Activated CD8-positive, alpha-beta T cell treated with anti-CD3 and anti-CD28 coated beads, Interleukin-2, amount 10 ng/mL, durations not matched to agents 7 days and 5 days (primary cell): ENCODE results near the gene CDK16. TPM values are rescaled to one million over a fixed set of nuclear protein-coding genes. Genes with fewer than 3 reads are reported as not detected.

Experiments used
- ATAC-seq: fragments of 150-1000 bp; cut with Tn5 transposase; one replicate; pipeline ENCODE4 v1.10.0; 2021; ENCODE audit warnings: moderate library complexity
- CTCF ChIA-PET: fragments of 350-600 bp; sonication (Branson Sonifier 250); formaldehyde crosslinking; loops from one replicate; lab custom pipeline; 2021; ENCODE audit warnings: antibody characterized with exemption; lab: Charles Lee
- POLR2A ChIA-PET: fragments of 350-600 bp; sonication (Branson Sonifier 250); formaldehyde crosslinking; loops from one replicate; lab custom pipeline; 2021; ENCODE audit warnings: antibody characterized with exemption; lab: Charles Lee
- DNase-seq: peaks from one replicate; pipeline ENCODE4 v3.0.0-alpha.2; 2020
- H3K27ac Mint-ChIP-seq: one replicate; pipeline ENCODE4 v1.8.0; 2021; ENCODE audit warnings: mild to moderate bottlenecking, mixed read lengths
- H3K27me3 Mint-ChIP-seq: one replicate; pipeline ENCODE4 v1.8.0; 2021; ENCODE audit warnings: low read depth, mixed read lengths
- H3K36me3 Mint-ChIP-seq: one replicate; pipeline ENCODE4 v1.8.0; 2021; ENCODE audit warnings: low read depth, mixed read lengths
- H3K4me1 Mint-ChIP-seq: one replicate; pipeline ENCODE4 v1.8.0; 2021; ENCODE audit warnings: low read depth, mixed read lengths
- H3K4me3 Mint-ChIP-seq: one replicate; pipeline ENCODE4 v1.8.0; 2021; ENCODE audit warnings: mild to moderate bottlenecking, mixed read lengths
- H3K9me3 Mint-ChIP-seq: one replicate; pipeline ENCODE4 v1.8.0; 2022; ENCODE audit warnings: mixed read lengths; ENCODE audit not compliant: insufficient read depth
- total RNA-seq, 2 experiments: library from RNA; stranded (reverse); gene quantifications; one replicate each; pipeline ENCODE4 v1.2.3, GENCODE V29; 2021

The CDK16 gene
- total RNA-seq, 2 experiments from 2014 or later, result 64.3 to 74.7 TPM

- peaks cover 21% of the 10 kb centered on the region for H3K36me3 Mint-ChIP-seq
- peaks cover 19% of the 10 kb centered on the region for H3K4me1 Mint-ChIP-seq
- no peak for DNase-seq
- no peak overlapping the region for H3K4me3 Mint-ChIP-seq
- ChIA-PET POLR2A (interaction anchor here (2.3 kb wide), 1 partner anchor 45 kb away, joined by 15 read pairs; the partner anchor contains the start of genes NDUFB11 and RBM10), CTCF (interaction anchor here (1.7 kb wide), 1 partner anchor 45 kb away, joined by 8 read pairs; the partner anchor contains the start of genes NDUFB11 and RBM10)
- ATAC-seq, result no peak
- no peaks in the 10 kb centered on the region for H3K9me3 Mint-ChIP-seq
- H3K27ac Mint-ChIP-seq, result no peak overlapping the region
- H3K27me3 Mint-ChIP-seq, result no peaks in the 10 kb centered on the region
These were observed 28.6 kb upstream of the CDK16 start for GRCh38 chrX:47189906-47190305.

DNA sequence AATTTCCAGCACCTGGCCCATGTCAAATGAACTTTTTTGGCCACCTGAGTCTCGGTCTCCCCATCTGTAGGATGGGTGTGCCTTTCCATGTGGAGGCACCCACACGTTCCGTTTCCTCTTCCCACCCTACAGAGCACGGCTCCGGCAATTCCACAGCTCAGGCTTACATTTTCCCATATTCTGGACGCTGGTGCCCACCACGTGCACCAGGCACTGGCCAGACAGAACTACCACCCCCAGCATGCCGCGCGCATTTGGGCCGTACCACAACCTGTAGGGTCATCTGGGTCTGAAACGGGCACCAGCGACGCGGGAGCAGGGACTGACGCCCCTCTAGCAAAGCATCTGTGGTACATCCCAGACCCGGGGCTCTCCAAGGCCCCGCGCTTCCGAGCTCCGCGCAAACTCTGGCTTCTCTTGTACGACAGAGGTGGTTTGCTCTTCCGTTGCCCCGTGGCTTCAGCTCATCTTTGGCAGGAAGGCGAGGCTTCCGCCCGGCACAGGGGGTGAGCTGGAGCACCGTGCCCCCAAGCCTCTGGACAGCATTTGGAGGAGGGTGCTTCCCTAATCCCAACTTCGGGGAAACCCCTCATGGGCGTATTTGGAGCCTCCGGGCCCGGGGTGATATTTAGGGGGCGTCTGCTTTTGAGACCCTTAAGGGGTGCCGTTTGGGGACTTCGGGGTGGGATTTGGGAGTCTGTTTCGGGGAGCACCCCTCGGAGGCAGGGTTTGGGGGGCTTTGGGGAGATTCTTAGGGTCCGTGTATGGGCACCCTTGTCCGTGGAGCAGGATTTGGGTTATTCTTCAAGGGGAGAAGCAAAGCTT, 27.8 kb upstream of the CDK16 start:
- ChIA-PET POLR2A (interaction anchor here (0.6 to 2.3 kb wide), 2 partner anchors 20 to 46 kb away, joined by 3 to 15 read pairs; partner anchors contain the start of genes NDUFB11 and RBM10), CTCF (interaction anchor here (1.1 to 2.1 kb wide), 6 partner anchors 27 to 332 kb away, joined by 3 to 11 read pairs (median 4); partner anchors contain the start of genes NDUFB11 and RBM10)
- H3K4me1 Mint-ChIP-seq, result peaks cover 24% of the 10 kb centered on the region
- H3K9me3 Mint-ChIP-seq, result no peaks in the 10 kb centered on the region
- H3K4me3 Mint-ChIP-seq, result peak overlapping the region; percentile 88
- DNase-seq (peak; percentile 90), ATAC-seq (peak; percentile 78)
- H3K27me3 Mint-ChIP-seq, result no peaks in the 10 kb centered on the region
- H3K27ac Mint-ChIP-seq, result peak overlapping the region; percentile 88
- H3K36me3 Mint-ChIP-seq, result peaks cover 23% of the 10 kb centered on the region

DNA sequence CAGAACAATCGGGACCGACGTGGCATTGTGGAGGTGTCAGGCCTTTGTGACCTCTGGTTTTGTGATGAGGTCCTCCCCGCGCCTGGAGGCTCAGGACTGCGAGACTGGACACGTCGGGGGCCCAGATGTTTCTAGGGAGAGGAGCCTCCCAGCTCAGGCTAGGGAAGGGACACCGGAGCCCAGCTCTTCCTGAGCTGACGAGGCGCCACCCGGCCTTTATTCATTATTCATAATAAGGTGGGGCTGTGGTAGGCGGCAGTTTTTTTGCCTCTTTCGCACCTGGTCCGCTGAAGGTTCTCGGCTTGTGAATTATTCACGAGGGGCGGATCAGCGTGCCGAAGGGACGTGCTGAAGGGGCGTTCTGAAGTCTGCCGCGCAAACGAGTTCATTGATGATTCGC, 27.1 kb upstream of the CDK16 start:
- no peaks in the 10 kb centered on the region for H3K9me3 Mint-ChIP-seq
- POLR2A ChIA-PET, result interaction anchor here (0.6 to 2.3 kb wide), 3 partner anchors 19 to 46 kb away, joined by 3 to 15 read pairs (median 3); partner anchors contain the start of genes CDK16, NDUFB11 and RBM10
- CTCF ChIA-PET, result interaction anchor here (1.1 to 2.1 kb wide), 6 partner anchors 26 to 332 kb away, joined by 3 to 11 read pairs (median 4); partner anchors contain the start of genes NDUFB11 and RBM10
- no peaks in the 10 kb centered on the region for H3K27me3 Mint-ChIP-seq
- peaks cover 27% of the 10 kb centered on the region for H3K36me3 Mint-ChIP-seq
- peak overlapping the region; percentile 88 for H3K4me3 Mint-ChIP-seq
- peaks cover 31% of the 10 kb centered on the region for H3K4me1 Mint-ChIP-seq
- H3K27ac Mint-ChIP-seq, result peak overlapping the region; percentile 88
- DNase-seq, result peak; percentile 71
- peak; percentile 15 for ATAC-seq

DNA sequence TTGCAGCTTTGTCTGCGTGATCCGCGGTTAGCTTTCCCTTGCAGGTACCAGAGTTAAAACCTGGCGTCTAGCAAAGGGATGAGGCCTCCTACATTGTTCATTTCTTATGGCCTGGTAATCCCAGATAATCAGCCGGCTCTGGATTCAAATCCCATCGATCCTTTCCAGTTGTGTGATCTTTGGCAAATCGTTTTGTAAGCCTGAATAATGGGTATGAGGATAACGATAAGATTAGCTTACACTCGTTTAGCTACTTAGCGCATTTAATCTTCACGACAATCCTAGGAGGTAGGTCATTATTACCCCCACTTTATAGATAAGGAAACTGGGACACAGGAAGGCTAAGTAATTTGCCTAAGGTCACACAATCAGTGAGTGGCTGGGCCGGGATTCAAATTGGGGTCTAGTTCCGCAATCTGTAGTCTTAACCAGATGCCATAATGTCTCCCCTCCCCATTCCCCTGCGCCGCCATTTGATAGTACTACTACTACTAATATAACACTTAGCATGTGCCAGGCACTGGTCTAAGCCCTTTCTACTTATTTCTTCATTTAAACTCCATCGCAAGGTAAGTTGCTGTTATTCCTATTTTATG, 26.6 kb upstream of the CDK16 start:
- CTCF ChIA-PET, result interaction anchor here (1.1 to 2.1 kb wide), 5 partner anchors 26 to 331 kb away, joined by 3 to 11 read pairs (median 4); no protein-coding TSS in a partner anchor
- DNase-seq (no peak), ATAC-seq (no peak)
- Mint-ChIP-seq H3K4me3 (peak overlapping the region; percentile 88), H3K27ac (peak overlapping the region; percentile 88), H3K4me1 (peaks cover 37% of the 10 kb centered on the region), H3K27me3 (no peaks in the 10 kb centered on the region), H3K36me3 (peaks cover 28% of the 10 kb centered on the region), H3K9me3 (no peaks in the 10 kb centered on the region)
- POLR2A ChIA-PET, result interaction anchor here (1.1 to 2.3 kb wide), 2 partner anchors 26 to 47 kb away, joined by 3 to 15 read pairs; partner anchors contain the start of genes CDK16, NDUFB11 and RBM10

DNA sequence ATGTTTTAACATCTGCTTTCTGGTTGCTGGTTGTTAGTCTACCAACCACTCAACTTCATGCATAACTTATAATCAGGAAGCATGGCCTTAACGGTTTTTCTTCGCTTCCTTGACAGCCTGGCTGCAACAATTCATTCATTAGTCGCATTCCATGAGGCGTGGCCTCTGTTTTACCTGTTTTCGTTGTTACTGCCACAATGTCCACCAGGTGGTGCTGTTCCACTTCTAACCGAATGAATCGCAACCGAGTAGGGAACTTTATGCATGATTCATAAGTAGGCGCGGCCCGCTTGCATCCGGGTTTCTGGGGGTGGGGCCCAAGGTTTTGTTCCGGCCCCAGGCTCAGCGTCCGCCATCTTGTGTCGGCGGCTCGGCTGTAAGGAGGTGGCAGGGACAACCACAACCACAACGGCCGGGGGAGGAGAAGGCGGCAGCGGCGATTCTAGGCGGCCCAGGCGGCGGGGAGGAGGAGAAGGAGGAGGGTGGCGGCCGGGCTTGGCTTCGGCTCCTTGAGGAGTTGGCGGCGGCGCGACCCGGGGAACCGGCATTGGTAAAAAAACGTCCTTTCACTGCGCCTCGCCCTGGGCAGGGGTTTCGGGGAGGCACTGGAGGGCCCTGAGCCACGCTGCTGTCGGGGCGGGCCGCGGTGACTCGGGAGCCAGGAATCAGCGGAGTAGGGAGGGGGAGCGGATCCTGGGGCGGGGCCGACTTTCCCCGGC, 24.8 kb upstream of the CDK16 start, which contains the start of gene UBA1:
UBA1 (plus strand) TSS at position 355 of the 719 bp plus-strand sequence. CDS start 4,974 bp downstream, outside the sequence.
- DNase-seq, result peak; percentile 95
- H3K4me3 Mint-ChIP-seq, result peak within 1 kb of the TSS; percentile 94
- peaks cover 44% of the 10 kb centered on the region for H3K4me1 Mint-ChIP-seq
- peak within 1 kb of the TSS; percentile 98 for H3K27ac Mint-ChIP-seq
- no peaks in the 10 kb centered on the region for H3K9me3 Mint-ChIP-seq
- CTCF ChIA-PET, result interaction anchor here (1.1 to 3.5 kb wide), 3 partner anchors 24 to 194 kb away, joined by 3 to 15 read pairs (median 4); no protein-coding TSS in a partner anchor
- H3K27me3 Mint-ChIP-seq, result no peaks in the 10 kb centered on the region
- peak; percentile 79 for ATAC-seq
- H3K36me3 Mint-ChIP-seq, result peaks cover 35% of the 10 kb centered on the region
- POLR2A ChIA-PET, result interaction anchor here (0.9 to 1.0 kb wide), 3 partner anchors 24 to 191 kb away, joined by 4 to 6 read pairs (median 5); partner anchors contain the start of genes NDUFB11 and RBM10

DNA sequence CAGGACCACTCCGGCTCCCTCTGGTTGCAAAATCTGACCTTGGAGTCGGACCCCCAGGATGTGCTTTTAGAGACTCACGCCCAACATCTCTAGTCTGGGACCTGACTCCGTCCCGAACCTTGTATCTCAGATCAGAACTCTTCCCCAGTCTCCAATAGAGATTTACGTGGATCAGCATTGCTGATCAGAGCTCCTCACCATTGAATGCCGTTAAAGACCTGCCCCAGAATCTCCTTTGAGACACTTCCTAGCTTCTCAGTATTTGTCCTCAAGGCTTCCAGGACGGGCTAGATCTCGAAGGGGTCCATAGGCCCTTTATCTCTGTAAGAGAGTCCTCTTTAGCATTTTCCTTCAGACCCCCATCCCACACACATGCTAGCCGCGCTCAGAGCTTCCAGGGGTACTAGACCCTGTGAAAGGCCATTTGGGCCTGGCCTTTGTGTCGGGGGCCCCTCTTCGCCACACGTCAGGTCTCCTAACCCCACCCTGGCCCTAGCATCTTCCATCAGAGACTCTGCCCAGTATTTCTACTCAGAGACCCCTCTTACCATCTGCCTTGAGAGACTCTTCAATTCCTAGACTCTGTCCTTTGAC, 24.2 kb upstream of the CDK16 start:
- H3K4me1 Mint-ChIP-seq, result peaks cover 44% of the 10 kb centered on the region
- no peaks in the 10 kb centered on the region for H3K27me3 Mint-ChIP-seq
- no peak for ATAC-seq
- peak overlapping the region; percentile 94 for H3K4me3 Mint-ChIP-seq
- no peak for DNase-seq
- ChIA-PET POLR2A (interaction anchor here (0.9 to 1.0 kb wide), 3 partner anchors 24 to 190 kb away, joined by 4 to 6 read pairs (median 5); partner anchors contain the start of genes NDUFB11 and RBM10), CTCF (interaction anchor here (1.1 to 3.5 kb wide), 3 partner anchors 23 to 193 kb away, joined by 3 to 15 read pairs (median 4); no protein-coding TSS in a partner anchor)
- H3K36me3 Mint-ChIP-seq, result peaks cover 42% of the 10 kb centered on the region
- H3K9me3 Mint-ChIP-seq, result no peaks in the 10 kb centered on the region
- H3K27ac Mint-ChIP-seq, result peak overlapping the region; percentile 98

DNA sequence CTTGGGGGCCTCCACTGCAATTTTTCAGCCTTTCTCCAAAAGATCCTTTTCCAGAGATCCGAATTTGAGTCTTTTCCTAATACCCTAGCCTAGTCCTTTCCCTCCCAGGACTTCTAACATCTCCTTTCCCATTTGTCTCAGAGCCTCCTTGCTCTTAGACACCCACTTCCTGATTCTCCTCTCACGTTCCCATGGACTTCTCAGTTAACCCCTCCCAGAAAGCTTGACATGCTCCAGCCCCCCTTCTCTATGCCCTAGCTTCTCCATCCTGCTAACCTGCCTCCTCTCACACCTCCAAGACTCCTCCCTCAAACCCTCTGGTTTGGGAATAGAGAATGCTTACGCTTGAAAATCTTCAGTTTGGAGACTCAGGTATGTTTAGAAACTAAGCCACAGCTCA, 22.4 kb upstream of the CDK16 start:
- Mint-ChIP-seq H3K27ac (peak overlapping the region; percentile 75), H3K4me1 (peaks cover 39% of the 10 kb centered on the region), H3K27me3 (no peaks in the 10 kb centered on the region), H3K36me3 (peaks cover 52% of the 10 kb centered on the region), H3K4me3 (peak overlapping the region; percentile 94), H3K9me3 (no peaks in the 10 kb centered on the region)
- ATAC-seq, result no peak
- DNase-seq, result no peak
- POLR2A ChIA-PET, result no interaction called here
- CTCF ChIA-PET, result interaction anchor here (3.5 kb wide), 1 partner anchor 188 kb away, joined by 15 read pairs; no protein-coding TSS in a partner anchor

- Mint-ChIP-seq H3K27me3 (no peaks in the 10 kb centered on the region), H3K27ac (no peak overlapping the region), H3K36me3 (peaks cover 64% of the 10 kb centered on the region), H3K4me1 (peaks cover 37% of the 10 kb centered on the region), H3K9me3 (no peaks in the 10 kb centered on the region), H3K4me3 (no peak overlapping the region)
- DNase-seq (no peak), ATAC-seq (no peak)
- CTCF ChIA-PET, result no interaction called here
- POLR2A ChIA-PET, result no interaction called here
These were observed 21.0 kb upstream of the CDK16 start for GRCh38 chrX:47197526-47197925.

DNA sequence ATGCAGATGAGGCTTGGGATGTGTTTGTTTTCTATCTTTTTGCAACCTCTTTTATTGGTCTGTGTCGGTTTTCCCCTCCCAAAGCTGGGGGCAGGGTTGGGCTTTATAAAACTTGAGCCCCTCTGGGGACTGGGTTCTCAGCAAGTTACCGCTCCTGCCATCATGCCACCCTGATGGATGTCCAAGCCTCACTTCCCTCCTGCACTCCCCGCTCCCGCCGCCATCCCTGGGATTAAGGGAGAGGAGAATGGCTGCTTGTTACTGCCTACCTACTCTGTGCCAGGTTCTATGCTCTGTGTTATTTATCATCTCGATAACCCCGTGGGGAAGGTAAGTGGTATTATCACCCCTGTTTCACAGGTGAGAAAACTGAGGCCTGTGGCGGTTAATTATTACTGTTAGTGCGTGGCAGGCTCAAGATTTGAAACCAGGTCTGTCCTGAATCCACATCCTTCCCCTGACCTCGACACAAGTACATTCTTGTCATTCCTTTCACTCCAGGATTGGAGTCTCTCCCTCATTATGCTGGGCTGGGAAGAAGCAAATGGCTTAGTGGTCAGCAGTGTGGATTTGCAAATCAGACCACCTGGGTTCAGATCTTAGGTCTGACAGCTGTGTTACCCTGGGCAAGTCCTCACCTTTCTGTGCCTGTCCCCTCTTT, 20.3 kb upstream of the CDK16 start:
- no peak for ATAC-seq
- Mint-ChIP-seq H3K27me3 (no peaks in the 10 kb centered on the region), H3K4me1 (peaks cover 32% of the 10 kb centered on the region), H3K27ac (no peak overlapping the region), H3K4me3 (no peak overlapping the region), H3K36me3 (peaks cover 66% of the 10 kb centered on the region), H3K9me3 (no peaks in the 10 kb centered on the region)
- ChIA-PET CTCF (no interaction called here), POLR2A (no interaction called here)
- no peak for DNase-seq

DNA sequence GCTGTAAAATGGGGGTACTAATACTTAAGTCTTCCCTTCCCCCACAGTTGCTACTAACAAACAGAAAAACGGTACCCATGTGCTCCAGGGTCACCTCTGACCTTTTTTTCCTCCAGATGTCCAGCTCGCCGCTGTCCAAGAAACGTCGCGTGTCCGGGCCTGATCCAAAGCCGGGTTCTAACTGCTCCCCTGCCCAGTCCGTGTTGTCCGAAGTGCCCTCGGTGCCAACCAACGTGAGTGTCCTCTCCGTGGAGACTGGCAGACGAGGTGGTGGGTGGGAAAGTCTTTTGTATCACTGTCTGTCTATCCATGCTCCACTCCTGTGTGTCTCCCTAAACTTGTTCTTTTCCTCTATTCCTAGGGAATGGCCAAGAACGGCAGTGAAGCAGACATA, 19.8 kb upstream of the CDK16 start:
- Mint-ChIP-seq H3K9me3 (no peaks in the 10 kb centered on the region), H3K27ac (no peak overlapping the region), H3K4me1 (peaks cover 29% of the 10 kb centered on the region), H3K4me3 (no peak overlapping the region), H3K27me3 (no peaks in the 10 kb centered on the region), H3K36me3 (peaks cover 68% of the 10 kb centered on the region)
- POLR2A ChIA-PET, result no interaction called here
- no peak for ATAC-seq
- CTCF ChIA-PET, result no interaction called here
- DNase-seq, result no peak
